GM12892 (cell line): ENCODE measurements around the gene RERG.

ENCODE experiments used
- POLR2A ChIP-seq: IDR thresholded peaks from 2 replicates; pipeline ENCODE4 v1.6.1; 2011; ENCODE audit warnings: low read depth, low read length, control low read depth
- POLR2AphosphoS5 ChIP-seq: IDR thresholded peaks from 2 replicates; pipeline ENCODE4 v1.6.1; 2011; ENCODE audit warnings: low read depth, low read length, control low read depth

GRCh38 chr12:15122344-15122743 lies 98.9 kb downstream of the RERG start:
- no peak for TF ChIP-seq POLR2AphosphoS5
- TF ChIP-seq POLR2A: no peak
